KOPT-K1 (cell line): ENCODE results near the gene BEND6.

Experiments used
- H3K27ac ChIP-seq: fragments of 200-600 bp; sonication (generic); 2 replicates; pipeline ENCODE4 v1.5.1; 2016; ENCODE audit warnings: antibody characterized with exemption, mild to moderate bottlenecking, low read depth, low read length; ENCODE audit not compliant: poor library complexity, severe bottlenecking
- H3K36me3 ChIP-seq: fragments of 200-600 bp; sonication (generic); 2 replicates; pipeline ENCODE4 v1.5.1; 2017; ENCODE audit warnings: antibody characterized with exemption, mild to moderate bottlenecking, low read length, moderate library complexity; ENCODE audit not compliant: insufficient read depth
- H3K9me3 ChIP-seq: fragments of 200-600 bp; sonication (generic); 2 replicates; pipeline ENCODE4 v1.5.1; 2017; ENCODE audit warnings: antibody characterized with exemption, low read length, mild to moderate bottlenecking; ENCODE audit not compliant: insufficient read depth, poor library complexity, severe bottlenecking

BEND6 gene

GRCh38 chr6:57063847-57064246 is 108.9 kb downstream of the BEND6 start:
- Histone ChIP-seq H3K27ac (no peak overlapping the region), H3K36me3 (no peaks in the 10 kb centered on the region; the same call in 1 of the 2 replicates), H3K9me3 (no peaks in the 10 kb centered on the region)

- no peaks in the 10 kb centered on the region for H3K36me3 ChIP-seq
- H3K27ac ChIP-seq = no peak overlapping the region
- no peaks in the 10 kb centered on the region for H3K9me3 ChIP-seq
Observed at GRCh38 chr6:57064809-57065208, 109.9 kb downstream of the BEND6 start.

- no peak overlapping the region for H3K27ac ChIP-seq
- no peaks in the 10 kb centered on the region for H3K36me3 ChIP-seq
- no peaks in the 10 kb centered on the region for H3K9me3 ChIP-seq
Observed at GRCh38 chr6:57068061-57068460, 113.2 kb downstream of the BEND6 start.

- Histone ChIP-seq H3K36me3 (no peaks in the 10 kb centered on the region), H3K9me3 (no peaks in the 10 kb centered on the region), H3K27ac (no peak overlapping the region)
Observed at GRCh38 chr6:57069228-57069627, 114.3 kb downstream of the BEND6 start.

GRCh38 chr6:57069920-57070331 is 115.0 kb downstream of the BEND6 start:
- Histone ChIP-seq H3K9me3 (no peaks in the 10 kb centered on the region), H3K27ac (no peak overlapping the region), H3K36me3 (no peaks in the 10 kb centered on the region)

GRCh38 chr6:57072108-57072507 is 117.2 kb downstream of the BEND6 start:
- no peaks in the 10 kb centered on the region for H3K9me3 ChIP-seq
- no peaks in the 10 kb centered on the region for H3K36me3 ChIP-seq
- H3K27ac ChIP-seq = no peak overlapping the region

- H3K9me3 ChIP-seq = no peaks in the 10 kb centered on the region
- H3K36me3 ChIP-seq = no peaks in the 10 kb centered on the region
- H3K27ac ChIP-seq = no peak overlapping the region
Observed at GRCh38 chr6:57074383-57074782, 119.5 kb downstream of the BEND6 start.

- Histone ChIP-seq H3K9me3 (no peaks in the 10 kb centered on the region), H3K27ac (no peak overlapping the region), H3K36me3 (no peaks in the 10 kb centered on the region)
Observed at GRCh38 chr6:57075092-57075491, 120.2 kb downstream of the BEND6 start.
